Measurements from ENCODE around the gene RPS6KA5.

GRCh38 chr14:90941706-90942105 is 118.7 kb downstream of the RPS6KA5 start:
- TF ChIP-seq CTCF (IDR thresholded peaks at IDR 0.05; ENCODE audit: low read length) (no peak), EZH2phosphoT487 (IDR thresholded peaks at IDR 0.05; ENCODE audit: low read length) (no peak), EZH2 (optimal IDR thresholded peaks at IDR 0.05; ENCODE audit: low read depth, low read length) (no peak)
